Tibial artery (tissue), 4 donors: ENCODE measurements around the gene C19orf25.
A peak's percentile ranks its signal among the peaks of the same experiment; 100 is the strongest.

Experiments
- DNase-seq, 2 donors: peaks; one replicate each; pipeline ENCODE4 v3.0.0-alpha.2; 2019
- H3K27ac ChIP-seq, 2 donors: fragments of 200-600 bp; sonication (generic) in 1 of 2; 1 replicate in 1 of 2; 2 replicates in 1 of 2; pipeline ENCODE4 v1.5.1; 2018 to 2019; ENCODE audit warnings: mild to moderate bottlenecking in 1 of 2
- H3K27me3 ChIP-seq, 2 donors: fragments of 200-600 bp; sonication (generic) in 1 of 2; one replicate each; pipeline versions ENCODE4 v1.5.1 to v1.6.0; 2016 to 2019
- H3K36me3 ChIP-seq, 3 donors: fragments of 200-600 bp; sonication (generic) in 2 of 3; one replicate each; pipeline ENCODE4 v1.5.1; 2016 to 2019; ENCODE audit warnings: mild to moderate bottlenecking in 2 of 3
- H3K4me1 ChIP-seq, 4 donors: fragments of 200-600 bp; sonication (generic) in 2 of 4; 1 replicate in 3 of 4; 2 replicates in 1 of 4; pipeline ENCODE4 v1.5.1; 2016 to 2019
- H3K4me3 ChIP-seq, 2 donors: fragments of 200-600 bp; sonication (generic) in 1 of 2; 1 replicate in 1 of 2; 2 replicates in 1 of 2; pipeline ENCODE4 v1.5.1; 2018 to 2019; ENCODE audit warnings: mild to moderate bottlenecking in 2 of 2
- H3K9me3 ChIP-seq, 3 donors: fragments of 200-600 bp; sonication (generic) in 1 of 3; one replicate each; pipeline ENCODE4 v1.5.1; 2016 to 2019
- CTCF ChIP-seq, 2 experiments: fragments of 200-600 bp in 1 of 2; fragments of 450-650 bp in 1 of 2; IDR thresholded peaks; one replicate each; pipeline ENCODE4 v1.5.1; 2017 to 2019; ENCODE audit warnings: antibody characterized with exemption in 2 of 2, mild to moderate bottlenecking in 1 of 2, moderate library complexity in 1 of 2
- intact Hi-C: fragments of 100-400 bp; cut with DNase I; formaldehyde crosslinking; loops from one replicate; pipeline ENCODE4 v1.15.0; 2023; ENCODE audit warnings: low total_unique reads

The C19orf25 gene

GRCh38 chr19:1468821-1469254 is 10.2 kb downstream of the C19orf25 start:
- H3K36me3 ChIP-seq: peaks cover 0 to 2% (median 0%) of the 10 kb centered on the region in 3 donors
- H3K27me3 ChIP-seq: peaks cover 24 to 90% of the 10 kb centered on the region in 2 donors
- DNase-seq: no peak
- H3K9me3 ChIP-seq: no peaks in the 10 kb centered on the region
- peaks cover 10 to 79% (median 72%) of the 10 kb centered on the region in 4 donors for H3K4me1 ChIP-seq
- TF ChIP-seq CTCF (IDR thresholded peaks at IDR 0.05): no peak
- intact Hi-C loops: no loop called here
- peak overlapping the region in 1 of 2 donors; percentile 32 for H3K4me3 ChIP-seq
- no peak overlapping the region for H3K27ac ChIP-seq

GRCh38 chr19:1468274-1468820 is 10.7 kb downstream of the C19orf25 start:
- Histone ChIP-seq H3K27ac (no peak overlapping the region), H3K4me3 (peak overlapping the region in 1 of 2 donors; percentile 32), H3K9me3 (no peaks in the 10 kb centered on the region), H3K27me3 (peaks cover 24 to 85% of the 10 kb centered on the region in 2 donors), H3K4me1 (peaks cover 10 to 79% (median 72%) of the 10 kb centered on the region in 4 donors), H3K36me3 (no peaks in the 10 kb centered on the region)
- no peak for TF ChIP-seq CTCF (IDR thresholded peaks at IDR 0.05)
- DNase-seq: no peak
- intact Hi-C loops: no loop called here

- H3K36me3 ChIP-seq: no peaks in the 10 kb centered on the region
- no peak for TF ChIP-seq CTCF (IDR thresholded peaks at IDR 0.05)
- intact Hi-C loops: no loop called here
- no peak overlapping the region for H3K27ac ChIP-seq
- peaks cover 10 to 75% (median 71%) of the 10 kb centered on the region in 4 donors for H3K4me1 ChIP-seq
- peaks cover 24 to 78% of the 10 kb centered on the region in 2 donors for H3K27me3 ChIP-seq
- no peak for DNase-seq
- no peaks in the 10 kb centered on the region for H3K9me3 ChIP-seq
- H3K4me3 ChIP-seq: peak overlapping the region in 1 of 2 donors; percentile 9
Measured at GRCh38 chr19:1467490-1468273, 11.3 kb downstream of the C19orf25 start.

GRCh38 chr19:1467215-1467489 is 11.9 kb downstream of the C19orf25 start:
- DNase-seq: no peak
- Histone ChIP-seq H3K36me3 (no peaks in the 10 kb centered on the region), H3K4me1 (peaks cover 10 to 70% (median 66%) of the 10 kb centered on the region in 4 donors), H3K27ac (no peak overlapping the region), H3K27me3 (peaks cover 23 to 73% of the 10 kb centered on the region in 2 donors), H3K4me3 (peak overlapping the region in 1 of 2 donors; percentile 9), H3K9me3 (no peaks in the 10 kb centered on the region)
- TF ChIP-seq CTCF (IDR thresholded peaks at IDR 0.05): no peak
- intact Hi-C loops: no loop called here

GRCh38 chr19:1466461-1467214 is 12.4 kb downstream of the C19orf25 start:
- intact Hi-C loops: no loop called here
- H3K27ac ChIP-seq: no peak overlapping the region
- no peaks in the 10 kb centered on the region for H3K36me3 ChIP-seq
- H3K9me3 ChIP-seq: no peaks in the 10 kb centered on the region
- peaks cover 18 to 68% of the 10 kb centered on the region in 2 donors for H3K27me3 ChIP-seq
- H3K4me3 ChIP-seq: no peak overlapping the region
- TF ChIP-seq CTCF (IDR thresholded peaks at IDR 0.05): no peak
- H3K4me1 ChIP-seq: peaks cover 10 to 65% (median 61%) of the 10 kb centered on the region in 4 donors
- DNase-seq: no peak
